HG03442 (cell line): ENCODE data around the gene ABO.
"Not testable (repeated sequence)": the region's sequence is repeated elsewhere in the genome, so short reads cannot be mapped to it uniquely, and the experiment has no call there.

Source experiments
- ATAC-seq: cut with Tn5 transposase; IDR thresholded peaks from one replicate; pipeline ENCODE4 v1.9.1; 2021; ENCODE audit warnings: mild to moderate bottlenecking, moderate library complexity; ENCODE audit not compliant: unreplicated experiment

ABO gene

DNA sequence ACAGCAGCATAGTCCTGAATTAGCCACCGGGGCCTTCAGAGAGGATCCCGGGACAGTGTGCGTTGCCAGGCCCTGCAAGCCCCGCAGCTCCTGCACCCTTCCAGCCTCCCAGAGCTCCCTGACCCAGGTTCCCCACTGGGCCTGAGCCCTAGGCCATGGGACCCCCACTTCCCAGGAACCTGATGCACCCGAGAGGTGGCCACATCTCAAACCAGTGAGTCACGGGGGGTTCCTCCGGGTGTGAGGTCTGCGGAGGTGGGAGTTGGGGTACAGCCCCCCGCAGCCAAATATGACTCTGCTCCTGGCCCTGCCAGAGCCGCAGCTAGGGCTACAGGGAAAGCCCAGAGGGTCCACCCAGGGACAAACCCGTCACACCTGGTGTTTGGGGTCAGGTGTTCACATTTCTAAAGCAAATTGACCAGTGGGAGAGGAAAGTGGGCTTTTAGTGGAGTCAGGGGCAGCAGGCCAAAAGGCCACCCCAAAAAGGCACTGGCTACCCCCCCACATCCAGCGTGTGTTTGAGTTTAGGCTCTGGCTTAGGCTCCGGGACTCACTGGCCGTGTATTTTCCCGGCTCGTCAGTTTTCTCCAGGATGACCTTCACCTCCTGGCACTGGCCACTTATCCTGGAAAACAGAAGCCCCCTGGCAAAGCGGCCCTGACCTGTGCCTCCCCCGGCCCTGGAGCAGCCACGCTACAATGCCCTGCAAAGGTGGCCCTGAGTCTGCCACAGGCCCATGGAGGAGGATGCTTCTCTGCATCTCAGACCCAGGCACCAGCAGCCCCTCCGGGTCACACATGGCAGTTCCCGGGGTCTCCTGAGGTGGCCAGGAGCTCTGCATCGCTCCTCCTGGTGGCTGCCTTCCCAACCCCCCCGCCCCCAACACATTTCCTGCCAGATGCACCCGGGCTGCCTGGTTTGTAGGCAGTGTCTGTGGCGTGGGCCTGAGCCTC, 48.5 kb downstream of the ABO start:
- ATAC-seq, result no peak

DNA sequence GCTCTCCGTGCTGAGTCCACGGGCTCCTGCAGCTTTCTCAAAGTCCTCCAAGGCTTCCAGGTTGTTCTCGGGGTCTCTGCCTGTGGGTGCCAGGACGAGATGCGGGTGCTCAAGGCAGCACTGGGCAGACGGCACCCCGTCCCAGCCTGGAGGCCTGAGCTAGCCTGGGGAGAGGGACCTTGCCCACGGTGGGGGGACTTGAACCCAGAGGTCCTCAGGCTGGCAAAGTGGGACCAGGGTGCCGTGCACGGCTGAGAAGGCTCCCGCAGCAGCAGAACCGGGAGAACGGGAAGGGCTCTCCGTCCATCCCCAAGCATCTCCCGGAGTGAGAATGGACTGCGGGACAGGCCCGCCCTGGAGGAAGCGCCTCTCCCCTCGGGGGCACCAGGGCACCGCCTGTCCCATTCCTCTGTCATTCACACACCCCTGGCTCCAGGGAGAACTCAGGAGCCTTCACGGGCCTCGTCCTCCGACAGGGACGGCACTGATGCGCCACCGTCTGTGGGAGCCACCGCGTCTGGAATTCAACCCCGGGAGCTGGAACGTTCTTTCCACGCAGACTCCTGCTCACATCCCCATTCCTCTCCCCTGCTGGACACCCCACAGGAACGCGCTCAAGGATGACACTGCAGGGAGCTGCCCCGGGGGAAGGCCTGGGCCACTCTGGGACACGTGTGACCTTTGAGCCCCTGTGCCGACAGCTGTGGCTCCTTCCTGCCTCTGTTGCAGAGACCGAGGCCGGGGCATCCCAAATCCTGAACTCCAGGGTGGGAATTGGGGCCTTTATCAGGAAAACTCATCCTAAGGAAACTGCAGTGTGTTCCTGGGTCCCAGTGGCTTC, 49.6 kb downstream of the ABO start:
- ATAC-seq, result no peak

DNA sequence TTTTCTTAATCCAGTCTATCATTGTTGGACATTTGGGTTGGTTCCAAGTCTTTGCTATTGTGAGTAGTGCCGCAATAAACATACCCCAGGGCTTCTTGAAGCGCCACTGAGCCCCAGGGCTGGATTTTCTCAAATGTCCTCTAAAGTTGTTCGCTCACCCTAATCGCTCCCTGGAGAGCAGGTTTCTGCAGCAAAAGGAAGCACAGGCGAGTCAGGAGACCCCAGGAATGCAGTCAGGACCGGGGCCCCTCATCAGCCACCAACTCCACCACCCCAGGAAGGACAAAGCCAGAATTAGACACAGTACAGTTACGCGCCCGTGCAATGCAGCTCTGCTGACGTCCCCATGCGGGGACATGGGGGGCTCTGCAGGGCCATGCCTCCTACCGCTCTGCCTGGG, 50.2 kb downstream of the ABO start:
- ATAC-seq, result no peak

DNA sequence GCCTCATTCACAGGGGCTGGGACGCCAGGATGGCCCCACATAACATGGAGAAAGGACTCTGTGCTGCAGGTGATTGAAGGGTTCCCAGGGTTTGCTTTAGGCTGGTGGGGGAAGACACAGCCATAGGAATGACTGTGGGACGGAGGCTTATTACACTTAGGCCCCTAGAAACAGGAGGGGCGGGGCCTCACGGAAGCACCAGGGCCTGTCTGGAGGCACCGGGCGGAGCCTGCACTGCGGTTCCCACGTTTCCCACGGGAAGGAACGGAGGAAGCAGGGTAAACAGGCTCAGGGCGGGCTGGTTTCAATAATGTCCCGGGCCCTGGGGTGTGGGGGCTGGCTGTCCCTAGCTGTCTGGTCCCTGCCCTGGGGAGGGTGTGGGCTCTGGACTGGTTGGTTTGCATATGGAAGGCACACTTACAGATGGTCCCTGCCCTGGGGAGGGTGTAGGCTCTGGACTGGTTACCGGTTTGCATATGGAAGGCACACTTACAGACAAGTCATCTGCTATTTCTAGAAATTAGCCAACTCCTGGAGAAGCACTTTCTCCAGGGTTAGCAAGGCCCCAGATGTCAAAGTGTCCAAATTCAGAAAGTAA, 51.7 kb downstream of the ABO start:
- not testable (repeated sequence) for ATAC-seq

DNA sequence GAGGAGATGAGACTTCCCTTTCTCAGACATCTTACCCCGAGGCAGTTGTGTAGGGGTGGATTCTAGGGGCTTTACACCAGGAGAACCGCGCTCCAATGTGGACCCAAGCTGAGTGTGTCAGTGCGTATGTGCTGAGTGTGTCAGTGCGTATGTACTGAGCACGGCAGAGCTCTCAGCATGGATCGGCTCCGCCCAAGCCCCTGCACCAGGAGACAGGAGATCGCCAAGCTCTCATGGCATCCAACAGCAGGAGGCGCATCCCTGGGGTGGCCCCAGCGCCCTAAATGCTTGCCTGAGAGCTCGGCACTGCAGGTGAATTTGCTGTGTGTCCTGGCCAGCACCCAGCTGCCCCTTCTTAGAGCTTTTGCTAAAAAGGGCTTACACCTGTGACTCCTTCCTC, 53.0 kb downstream of the ABO start:
- not testable (repeated sequence) for ATAC-seq

DNA sequence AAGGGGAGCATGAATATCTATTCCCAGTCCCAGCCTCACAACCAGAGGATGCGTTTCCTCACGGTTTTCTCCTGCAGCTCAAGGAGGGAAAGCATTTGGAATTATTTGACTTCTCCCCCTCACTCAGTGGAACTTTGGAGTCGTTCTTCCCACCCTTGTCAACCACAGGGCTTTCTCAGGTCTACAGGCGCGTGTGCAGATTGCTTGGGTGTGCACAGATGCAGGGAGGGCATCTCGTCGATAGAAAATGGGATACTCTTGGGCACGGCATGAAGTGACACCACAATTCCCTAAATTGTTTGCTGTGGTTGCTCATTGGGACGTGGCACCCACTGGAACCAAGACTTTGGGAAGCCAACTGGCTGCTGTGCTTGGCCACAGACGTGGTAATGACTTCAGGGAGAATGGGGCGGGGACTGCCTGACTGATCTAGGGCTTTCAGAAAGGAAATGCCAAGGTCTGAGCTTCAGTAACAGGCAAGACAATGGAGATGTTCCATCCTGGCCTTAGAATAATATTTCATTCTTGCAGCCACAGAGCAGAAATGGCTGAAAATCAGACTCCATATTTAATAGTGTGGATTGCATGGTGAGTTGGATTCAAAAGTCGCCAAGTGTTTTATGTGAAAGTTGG, 53.7 kb downstream of the ABO start:
- ATAC-seq, result no peak

DNA sequence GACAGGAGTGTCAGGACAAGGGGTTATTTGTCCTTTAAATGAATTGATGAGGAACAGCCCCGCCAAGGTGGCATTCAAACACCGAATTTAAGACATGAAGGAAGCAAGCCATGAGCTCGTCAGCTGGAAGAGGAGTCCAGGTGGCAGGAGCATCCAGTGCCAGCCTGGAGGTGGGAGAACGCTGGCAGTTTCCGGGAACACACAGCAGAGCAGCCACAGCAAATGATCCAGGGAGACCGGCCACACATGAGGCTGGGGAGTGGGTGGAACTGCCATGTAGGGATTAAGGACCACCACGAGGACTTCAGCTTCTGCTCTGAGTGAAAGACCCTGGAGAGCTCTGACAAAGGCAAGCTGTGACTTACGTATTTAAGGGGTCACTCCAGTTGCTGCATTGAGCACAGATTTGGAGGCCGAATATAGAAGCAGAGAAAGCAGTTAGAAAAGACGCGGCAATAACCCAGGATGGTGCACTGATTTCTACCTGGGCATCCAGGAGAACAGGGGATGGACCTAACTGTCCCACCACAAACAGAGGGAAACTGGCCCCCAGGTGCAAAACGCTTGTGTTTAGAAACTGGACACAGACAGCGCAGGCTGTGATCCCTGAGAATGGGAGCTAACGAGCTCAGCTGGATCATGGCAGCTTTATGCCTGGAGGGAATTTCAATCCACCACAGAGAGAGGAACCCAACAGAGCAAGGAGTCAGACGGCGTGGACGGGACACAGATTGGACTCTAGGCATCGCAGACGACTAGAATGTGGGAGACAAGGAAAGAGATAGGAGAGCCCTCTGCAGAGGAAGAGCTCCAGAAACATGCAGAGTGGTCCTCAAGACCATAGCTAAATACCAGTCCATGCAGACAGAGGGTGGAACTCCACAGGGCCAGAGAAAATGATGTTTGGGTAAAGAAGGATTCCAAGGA, 56.7 kb downstream of the ABO start:
- not testable (repeated sequence) for ATAC-seq

DNA sequence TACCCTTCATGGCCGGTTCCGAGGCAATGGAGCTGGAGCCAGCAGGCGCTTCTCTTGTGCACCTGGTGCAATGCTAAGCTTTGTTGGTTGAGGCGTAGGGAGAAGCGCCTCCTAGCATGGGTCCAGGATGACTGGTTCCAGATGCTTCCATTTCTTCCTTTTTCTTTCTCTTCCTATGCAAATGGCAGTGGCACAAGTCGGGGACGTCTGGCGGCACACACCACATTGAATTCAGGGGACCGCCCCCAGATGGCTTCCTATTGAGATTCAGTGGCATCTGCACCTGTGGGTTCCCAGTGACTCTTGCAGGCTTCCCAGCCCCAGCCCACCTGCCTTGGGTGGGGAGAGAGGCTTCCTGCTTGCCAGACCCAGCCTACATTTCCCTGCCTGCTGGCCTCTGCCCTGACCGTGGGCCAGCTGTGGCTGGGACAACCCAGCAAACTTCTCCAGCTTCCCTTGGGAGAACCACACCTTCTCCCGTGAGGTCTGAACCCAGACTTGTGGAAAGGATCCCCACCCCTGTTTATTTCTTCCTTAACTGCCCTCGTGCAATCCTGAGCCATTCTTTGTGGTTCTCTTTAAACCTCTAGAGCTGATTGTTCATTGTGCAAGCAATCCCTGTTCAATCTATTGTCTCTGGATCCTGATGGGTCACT, 57.5 kb downstream of the ABO start:
- not testable (repeated sequence) for ATAC-seq

DNA sequence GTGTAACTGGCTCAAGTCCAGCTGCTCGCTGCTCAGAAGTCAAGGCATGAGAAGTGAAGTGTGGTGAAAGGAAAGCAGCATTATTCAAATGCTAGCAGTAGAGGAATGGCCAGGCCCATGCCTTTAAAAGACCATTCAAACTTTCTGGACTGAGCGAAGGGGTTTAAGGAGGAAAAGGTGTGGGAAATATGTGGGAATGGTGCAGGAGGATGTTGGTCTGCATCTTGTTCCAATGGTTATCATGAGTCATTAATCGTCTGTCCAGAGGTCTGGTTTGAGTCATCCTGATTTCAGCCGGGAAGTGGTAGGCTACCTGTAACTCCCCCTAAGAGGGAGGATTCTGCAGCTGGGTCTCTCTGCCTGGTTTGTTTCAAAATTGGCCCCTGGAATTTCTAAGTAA, 60.7 kb downstream of the ABO start:
- not testable (repeated sequence) for ATAC-seq

DNA sequence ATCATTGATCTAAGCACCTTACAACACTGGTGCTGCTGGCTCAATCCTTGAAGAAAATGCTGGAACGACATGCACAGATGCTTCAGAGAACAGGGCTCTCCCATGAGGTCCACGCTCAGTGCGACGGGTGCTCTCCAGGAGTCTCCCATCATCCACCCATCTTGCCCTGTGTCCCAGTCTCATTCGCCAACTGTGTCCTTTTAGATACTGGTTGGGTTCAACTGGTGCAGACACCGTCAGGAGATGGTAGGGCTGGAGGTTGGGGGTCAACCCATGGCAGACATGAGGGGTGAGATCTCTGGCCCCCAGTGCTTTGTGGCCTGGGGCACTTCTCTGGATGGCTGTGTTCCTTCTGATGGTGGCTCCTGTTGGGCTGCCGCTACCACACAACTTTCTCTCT, 64.4 kb downstream of the ABO start:
- ATAC-seq, result no peak

DNA sequence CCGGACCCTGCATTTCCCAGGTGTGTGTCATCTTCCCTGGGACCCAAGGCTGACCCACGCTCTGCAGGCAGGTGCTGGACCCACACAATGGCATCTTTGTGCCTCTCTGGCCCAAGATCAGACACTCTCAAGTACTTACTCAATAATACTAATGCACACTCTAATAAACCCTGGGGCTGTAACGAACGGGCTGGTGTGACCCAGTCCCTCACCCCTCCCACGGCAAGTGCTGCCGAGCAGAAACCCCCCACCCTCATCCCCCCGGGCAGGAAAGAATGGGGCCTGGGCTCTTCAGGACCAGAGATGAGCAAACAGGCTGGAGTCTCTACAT, 64.8 kb downstream of the ABO start:
- ATAC-seq, result no peak

DNA sequence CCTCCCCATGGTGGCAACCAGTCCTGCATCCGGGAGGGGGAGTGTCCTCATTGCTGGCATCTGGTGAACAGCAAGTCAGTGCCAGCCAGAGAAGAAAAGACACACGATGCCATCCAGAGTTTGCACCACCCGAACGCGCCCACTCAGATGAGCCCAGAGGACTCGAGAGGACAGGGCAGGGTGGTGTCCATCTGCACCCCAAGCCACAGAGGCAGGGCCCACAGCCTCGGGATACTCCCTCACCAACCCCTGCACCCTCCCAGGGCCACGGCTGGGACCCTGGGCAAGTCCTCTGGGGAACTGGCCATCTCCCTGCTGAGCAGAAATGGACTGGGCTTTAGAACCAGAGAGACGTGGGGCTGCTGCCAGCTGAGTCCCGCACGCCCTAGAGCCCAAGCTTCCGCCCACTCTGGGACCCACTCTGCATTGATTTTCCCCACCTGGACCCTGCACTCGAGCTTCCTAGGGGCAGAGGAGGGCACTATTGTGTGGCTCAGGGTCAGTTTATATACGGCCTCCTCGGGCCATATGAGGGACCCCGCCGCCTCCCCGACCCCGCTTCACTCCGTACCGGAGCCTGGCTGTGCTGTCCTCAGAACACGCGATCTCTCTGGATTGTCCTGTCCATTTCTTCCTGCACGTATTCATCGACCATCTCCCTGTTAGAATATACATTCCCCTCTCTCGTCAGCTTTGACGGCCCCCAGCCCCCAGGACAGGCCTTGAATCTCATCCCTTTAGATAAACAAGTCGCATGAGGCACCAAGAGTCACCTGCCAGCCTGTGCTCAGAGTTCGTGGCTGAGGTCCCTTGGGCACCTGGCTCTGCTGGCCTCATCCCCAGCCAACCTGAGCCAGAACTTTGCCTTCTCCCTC, 65.4 kb downstream of the ABO start:
- ATAC-seq, result not testable (repeated sequence)

DNA sequence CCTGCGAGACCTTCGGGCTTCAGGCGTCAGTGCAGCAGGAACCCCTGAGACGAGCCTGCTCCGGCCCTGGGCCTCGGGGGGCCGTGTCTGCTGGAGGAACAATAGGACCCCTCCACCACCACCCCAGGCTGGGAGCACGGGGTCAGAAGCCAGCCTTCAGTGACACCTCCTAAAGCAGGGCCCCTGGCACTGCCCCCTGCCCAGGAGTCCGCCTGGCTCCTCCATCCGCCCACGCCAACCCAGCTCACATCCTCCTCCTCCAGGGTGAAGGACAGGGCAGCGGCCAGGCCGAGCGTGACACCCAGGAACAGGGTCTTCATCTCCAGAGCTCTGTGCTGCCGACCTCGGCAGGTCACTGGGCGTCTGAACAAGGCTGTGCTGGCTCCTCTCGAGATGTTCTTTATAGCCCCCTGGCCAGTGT, 66.1 kb downstream of the ABO start, which contains the start of gene OBP2B:
Gene OBP2B, minus strand, starts transcription at position 371 of the 421 bp plus-strand sequence. Its CDS starts 51 bp downstream, at position 320.
- ATAC-seq, result not testable (repeated sequence)

DNA sequence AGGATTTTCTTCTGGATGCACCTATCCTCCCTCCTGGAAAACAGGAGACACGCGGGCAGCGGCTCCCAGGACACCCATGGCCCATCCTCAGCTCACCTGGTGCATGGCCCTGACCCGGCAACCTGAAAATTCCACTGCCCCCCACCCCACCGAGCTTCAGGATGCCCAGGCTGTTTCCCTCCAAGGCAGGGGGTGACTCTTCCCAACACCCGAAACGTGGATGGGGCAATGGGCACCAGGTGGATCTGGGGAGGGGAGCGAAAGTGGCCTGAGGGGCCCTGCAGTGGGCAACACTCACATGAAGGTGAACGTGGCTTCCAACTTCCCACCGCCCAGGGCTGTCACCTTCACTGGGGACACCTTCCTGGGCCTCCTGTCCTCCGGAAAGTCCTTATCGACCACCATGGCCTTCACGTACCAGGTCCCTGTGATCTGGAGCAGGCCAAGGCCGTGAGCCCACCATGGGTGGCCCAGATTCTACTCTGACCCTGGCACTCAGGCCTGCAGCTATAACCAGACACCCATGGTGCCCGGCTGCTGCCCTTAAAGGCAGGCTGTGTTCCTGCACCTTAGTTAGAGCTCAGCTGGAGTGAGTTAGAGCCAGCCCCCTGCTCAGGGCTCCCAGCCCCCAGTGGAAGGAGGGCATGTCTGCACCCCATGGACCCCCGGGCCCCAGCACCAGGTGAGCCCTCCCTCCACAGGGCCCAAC, 66.7 kb downstream of the ABO start:
- not testable (repeated sequence) for ATAC-seq

DNA sequence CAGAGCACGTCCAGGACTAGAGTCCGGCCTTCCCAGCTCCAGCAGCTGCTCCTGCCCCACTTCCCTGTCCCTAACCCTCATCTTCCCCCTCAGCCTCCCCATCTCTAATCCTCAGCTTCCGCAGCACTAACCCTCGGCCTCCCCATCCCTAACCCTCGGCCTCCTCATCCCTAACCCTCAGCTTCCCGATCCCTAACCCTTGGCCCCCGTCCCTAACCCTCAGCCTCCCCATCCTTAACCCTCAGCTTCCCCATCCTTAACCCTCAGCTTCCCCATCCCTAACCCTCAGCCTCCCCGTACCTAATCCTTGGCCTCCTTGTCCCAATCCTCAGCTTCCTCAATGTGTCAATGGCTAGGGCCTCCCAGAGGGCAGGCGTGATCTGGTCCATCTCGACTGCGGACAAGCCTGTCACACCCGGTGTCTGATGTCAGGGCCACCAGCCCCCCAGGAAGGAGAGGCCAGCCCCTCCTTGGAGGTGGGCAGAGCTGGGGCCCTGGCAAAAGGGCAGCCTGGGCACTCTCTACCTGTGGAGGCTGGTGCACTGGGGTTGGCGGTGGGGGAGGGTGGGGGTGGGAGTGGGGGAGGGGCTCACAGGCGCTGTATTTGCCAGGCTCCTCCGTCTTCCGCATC, 67.3 kb downstream of the ABO start:
- ATAC-seq, result no peak

DNA sequence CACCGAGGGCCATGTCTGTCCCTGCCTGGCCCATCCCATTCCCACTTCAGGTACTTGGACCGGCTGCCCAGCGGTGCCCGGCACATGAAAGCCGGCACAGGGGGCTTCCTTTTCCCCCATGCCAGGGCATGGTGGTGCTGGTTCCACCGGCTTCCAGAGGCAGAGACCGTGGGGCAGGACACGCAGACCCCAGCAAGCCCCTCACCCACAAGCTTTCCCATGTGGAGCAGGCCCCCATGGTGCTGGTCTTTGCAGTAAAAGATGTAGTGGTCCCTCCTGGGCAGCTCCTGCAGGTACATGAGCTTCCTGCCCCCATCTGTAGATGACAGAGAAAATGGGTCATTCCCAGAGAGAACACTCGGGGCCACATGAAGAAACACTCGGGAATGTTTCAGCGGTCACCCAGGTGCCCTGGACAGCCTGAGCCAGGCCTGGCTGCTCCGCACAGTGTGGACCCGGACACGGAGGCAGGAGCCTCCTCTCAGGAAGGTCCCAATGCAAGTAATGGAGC, 67.9 kb downstream of the ABO start:
- ATAC-seq, result no peak
